IPS DF 4.7 (cell line): ENCODE measurements around the gene ZNF730.
"Not testable (repeated sequence)": the region's sequence is repeated elsewhere in the genome, so short reads cannot be mapped to it uniquely, and the experiment has no call there.

Source experiments
- DNase-seq: peaks from one replicate; pipeline ENCODE4 v3.0.0-alpha.2; 2013; ENCODE audit warnings: low spot score; ENCODE audit errors: extremely low read depth

The ZNF730 gene

DNA sequence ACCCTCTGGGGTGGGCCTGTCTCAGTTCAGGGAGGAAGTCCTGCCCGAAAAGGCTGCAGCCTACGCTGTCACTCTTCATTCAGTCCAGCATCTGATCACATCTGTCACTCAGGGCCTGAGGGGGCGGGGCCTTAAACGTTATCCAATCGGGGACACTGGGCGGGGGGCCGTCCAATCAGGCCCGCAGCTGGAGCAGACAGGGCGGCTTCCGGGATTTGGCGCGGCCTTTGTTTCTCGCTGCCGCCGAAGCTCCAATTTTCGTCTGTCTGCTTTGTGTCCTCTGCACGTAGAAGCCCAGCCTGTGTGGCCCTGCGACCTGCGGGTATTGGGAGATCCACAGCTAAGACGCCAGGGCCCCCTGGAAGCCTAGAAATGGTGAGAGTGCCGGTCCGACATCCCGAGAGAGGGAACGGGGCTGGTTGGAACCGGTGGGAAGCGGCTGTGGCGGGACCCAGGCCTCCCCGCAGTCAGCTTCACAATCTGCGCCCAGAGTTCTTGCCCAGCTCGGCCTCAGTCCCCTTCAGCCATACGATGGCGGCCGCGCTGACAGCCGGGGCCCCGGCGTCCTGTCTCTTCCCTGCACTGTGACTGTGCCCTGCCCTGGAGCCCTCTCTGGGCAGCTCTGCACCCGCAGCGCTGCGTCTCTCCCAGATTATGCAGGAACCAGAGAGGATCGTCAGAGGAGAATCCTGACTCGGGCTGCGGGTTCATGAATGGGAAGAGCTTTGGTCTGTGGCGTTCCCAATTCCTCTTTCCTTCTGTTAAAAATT lies at the start of gene ZNF730:
Gene ZNF730, plus strand, starts transcription at position 224 of the 770 bp plus-strand sequence. Its CDS starts 149 bp downstream, at position 373.
- DNase-seq = peak; percentile 16

GRCh38 chr19:23070353-23071146 lies 46.3 kb upstream of the ZNF730 start:
- DNase-seq = peak; percentile 22

DNA sequence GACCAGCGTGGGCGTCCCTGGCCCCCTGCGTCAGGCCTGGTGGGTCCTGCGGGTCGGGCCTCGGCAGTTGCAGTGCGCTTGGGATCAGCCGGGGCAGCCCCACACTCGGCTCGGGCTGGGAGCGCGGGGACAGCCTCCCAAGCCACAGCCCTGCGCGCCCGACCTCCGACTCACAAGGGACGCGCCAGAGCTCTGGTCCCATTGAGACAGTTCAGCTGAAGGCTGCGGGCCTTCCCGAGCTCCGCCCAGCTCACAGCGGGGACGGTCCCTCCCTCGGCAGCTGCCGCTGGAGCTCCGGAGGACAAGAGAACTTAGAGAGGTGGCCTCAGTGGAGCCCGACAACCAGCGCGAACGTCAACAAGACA lies 45.7 kb upstream of the ZNF730 start:
- DNase-seq = no peak

DNA sequence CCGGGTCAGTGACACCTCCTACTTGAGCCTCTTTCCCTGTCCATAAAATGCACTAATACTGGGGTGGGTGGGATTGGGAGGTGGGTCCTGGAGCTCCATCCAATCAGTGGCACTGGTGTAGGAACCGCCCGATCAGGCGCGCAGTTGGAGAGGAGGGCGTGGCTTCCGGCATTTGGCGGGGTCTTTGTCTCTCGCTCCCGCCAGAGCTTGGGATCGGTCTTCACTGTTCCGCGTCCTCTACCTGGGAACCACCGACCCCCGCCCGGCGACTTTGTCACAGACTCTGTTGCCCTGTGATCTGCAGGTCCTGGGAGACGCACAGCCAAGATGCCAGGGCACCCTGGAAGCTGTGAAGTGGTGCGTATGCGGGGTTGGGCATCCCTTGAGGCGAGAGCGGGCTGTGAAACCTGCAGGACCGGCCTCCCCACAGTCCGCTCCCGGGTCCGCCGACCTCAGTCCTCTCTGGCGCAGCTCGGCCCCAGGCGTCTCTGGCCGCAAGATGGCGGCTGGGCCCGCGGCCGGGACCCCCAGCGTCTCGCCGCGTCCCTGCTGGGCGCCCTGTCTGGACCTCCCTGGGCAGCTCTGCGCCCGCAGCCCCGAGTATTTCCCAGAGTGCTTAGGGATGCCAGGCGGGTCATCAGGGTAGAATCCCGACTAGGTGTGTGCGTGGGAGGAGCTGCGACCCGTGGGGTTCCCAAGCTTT lies 41.6 kb upstream of the ZNF730 start:
- peak; percentile 95 for DNase-seq

DNA sequence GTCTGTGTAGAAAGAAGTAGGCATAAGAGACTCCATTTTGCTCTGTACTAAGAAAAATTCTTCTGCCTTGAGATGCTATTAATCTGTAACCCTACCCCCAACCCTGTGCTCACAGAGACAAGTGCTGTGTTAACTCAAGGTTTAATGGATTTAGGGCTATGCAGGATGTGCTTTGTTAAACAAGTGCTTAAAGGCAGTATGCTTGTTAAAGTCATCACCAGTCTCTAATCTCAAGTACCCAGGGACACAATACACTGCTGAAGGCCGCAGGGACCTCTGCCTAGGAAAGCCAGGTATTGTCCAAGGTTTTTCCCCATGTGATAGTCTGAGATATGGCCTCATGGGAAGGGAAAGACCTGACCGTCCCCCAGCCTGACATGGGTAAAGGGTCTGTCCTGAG lies 39.0 kb upstream of the ZNF730 start:
- not testable (repeated sequence) for DNase-seq

DNA sequence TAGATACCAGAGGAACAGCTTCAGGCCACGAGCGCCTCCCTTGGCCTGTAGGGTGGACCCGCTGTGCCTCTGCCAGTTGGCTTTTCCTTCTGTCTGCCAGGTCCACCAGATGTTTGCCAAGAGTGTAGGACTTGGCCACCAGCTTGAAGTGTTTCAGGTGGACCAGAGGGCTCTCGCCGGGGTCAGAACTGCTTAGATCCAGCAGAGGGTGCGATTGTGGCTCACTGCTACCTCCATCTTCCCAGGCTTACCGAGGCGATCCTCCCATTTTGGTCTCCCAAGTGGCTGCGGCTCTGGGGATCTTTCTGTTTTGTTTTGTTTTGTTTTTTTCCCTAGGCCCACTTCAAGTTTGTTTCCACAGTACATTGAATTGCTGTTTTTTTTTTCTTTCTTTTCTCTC lies 23.0 kb upstream of the ZNF730 start:
- no peak for DNase-seq

DNA sequence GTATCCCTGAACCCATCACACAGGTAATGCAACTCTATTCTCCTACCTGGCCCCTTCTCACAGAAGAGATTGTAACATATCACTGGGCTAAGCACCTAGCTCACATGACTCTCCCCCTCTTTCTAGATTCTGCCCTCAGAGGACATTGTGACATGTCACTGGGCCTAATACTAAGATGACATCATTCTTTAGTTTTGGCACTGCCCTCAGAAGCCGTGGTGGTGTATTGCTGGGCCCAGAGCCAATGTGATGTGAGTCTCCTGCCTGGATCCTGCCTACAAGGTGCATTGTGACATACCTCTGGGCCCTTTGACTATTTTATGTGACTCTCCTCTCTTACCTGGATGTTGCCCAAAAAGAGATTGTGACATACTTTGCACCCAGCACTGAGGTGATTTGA lies 21.4 kb upstream of the ZNF730 start:
- no peak for DNase-seq

- DNase-seq = no peak
Observed at GRCh38 chr19:23098286-23098685, 18.5 kb upstream of the ZNF730 start.

DNA sequence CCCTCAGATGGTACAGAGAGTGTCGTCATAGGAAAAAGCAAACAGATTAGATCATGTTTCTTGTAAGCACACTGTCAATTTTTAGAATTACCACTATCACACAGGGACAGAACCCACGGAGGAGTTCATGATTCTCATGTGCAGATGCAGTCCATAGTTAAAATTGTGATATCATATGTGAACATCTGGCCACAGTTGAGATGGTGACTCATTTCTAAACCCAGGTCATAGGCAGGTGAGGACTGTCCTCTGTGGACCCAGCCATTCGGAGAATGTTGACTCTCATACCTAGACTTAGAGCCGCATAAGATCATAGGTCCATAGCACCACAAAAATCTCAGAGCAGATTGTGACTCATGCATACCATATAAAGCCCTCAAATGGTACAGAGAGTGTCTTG lies 17.8 kb upstream of the ZNF730 start:
- DNase-seq = no peak

DNA sequence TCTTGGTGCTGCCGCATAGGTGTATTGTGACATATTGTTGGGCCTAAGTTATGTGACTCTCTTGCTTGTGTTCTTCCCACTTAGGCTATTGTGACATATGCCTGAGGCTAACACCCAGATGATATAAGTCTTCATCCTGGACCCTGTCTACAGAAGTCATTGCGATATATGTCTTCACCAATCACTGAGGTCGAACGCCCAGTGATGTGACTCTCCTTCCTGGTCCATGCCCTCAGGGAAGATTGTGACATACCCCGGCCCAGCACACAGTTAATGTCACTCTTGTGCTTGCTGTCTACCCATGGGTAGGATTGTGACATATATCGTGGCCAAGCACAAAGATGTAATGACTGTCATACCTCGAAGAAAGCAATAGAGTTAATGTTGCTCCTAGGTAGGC lies 16.9 kb upstream of the ZNF730 start:
- no peak for DNase-seq

- no peak for DNase-seq
Observed at GRCh38 chr19:23101241-23101640, 15.6 kb upstream of the ZNF730 start.

GRCh38 chr19:23118400-23118799 lies 1.6 kb downstream of the ZNF730 start:
- no peak for DNase-seq

- not testable (repeated sequence) for DNase-seq
Observed at GRCh38 chr19:23134211-23134610, 17.4 kb downstream of the ZNF730 start.

DNA sequence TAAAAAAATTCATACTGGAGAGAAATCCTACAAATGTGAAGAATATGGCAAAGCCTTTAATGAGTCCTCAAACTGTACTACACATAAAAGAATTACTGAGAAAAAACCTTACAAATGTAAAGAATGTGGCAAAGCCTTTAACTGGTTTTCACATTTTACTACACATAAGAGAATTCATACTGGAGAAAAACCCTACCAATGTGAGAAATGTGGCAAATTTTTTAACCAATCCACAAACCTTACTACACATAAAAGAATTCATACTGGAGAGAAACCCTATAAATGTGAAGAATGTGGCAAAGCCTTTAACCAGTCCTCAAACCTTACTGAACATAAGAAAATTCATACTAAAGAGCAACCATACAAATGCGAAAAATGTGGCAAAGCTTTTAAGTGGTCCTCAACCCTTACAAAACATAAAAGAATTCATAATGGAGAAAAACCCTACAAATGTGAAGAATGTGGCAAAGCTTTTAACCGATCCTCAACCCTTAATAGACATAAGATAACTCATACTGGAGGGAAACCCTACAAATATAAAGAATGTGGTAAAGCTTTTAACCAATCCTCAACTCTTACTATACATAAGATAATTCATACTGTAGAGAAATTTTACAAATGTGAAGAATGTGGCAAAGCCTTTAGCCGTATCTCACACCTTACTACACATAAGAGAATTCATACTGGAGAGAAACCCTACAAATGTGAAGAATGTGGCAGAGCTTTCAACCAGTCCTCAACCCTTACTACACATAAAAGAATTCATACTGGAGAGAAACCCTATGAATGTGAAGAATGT lies 29.0 kb downstream of the ZNF730 start:
- DNase-seq = no peak

GRCh38 chr19:23160766-23161165 lies 43.9 kb downstream of the ZNF730 start:
- no peak for DNase-seq

DNA sequence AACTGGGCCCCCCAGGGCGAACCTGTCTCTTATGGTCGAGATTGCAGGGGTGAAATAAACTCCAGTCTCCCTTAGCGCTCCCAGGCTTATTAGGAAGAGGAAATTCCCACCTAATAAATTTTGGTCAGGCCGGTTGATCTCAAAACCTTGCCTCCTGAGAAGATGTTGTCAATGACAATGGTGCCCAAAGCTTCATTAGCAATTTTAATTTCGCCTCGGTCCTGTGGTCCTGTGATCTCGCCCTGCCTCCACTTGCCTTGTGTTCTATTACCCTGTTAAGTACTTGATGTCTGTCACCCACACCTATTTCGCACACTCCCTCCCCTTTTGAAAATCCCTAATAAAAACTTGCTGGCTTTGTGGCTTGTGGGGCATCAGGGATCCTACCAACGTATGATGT lies 51.5 kb downstream of the ZNF730 start:
- DNase-seq = not testable (repeated sequence)

DNA sequence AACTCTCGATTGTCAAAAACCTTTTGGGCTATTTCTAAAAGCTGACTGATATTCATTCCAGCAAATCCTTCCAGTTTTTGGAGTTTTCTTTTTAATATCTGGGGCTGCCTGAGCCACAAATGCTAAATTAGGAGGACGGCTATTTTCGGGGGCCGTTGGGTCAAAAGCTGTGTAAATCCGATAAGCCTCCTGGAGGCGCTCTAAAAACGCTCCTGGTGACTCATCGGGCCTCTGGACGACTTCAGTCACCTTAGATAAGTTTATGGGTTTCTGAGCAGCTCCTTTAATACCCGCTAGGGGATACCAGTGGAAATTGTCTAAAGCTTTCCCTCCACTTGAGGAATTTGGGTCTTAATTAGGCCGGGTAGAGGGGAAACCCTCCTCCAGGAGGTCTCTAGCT lies 66.4 kb downstream of the ZNF730 start:
- no peak for DNase-seq

DNA sequence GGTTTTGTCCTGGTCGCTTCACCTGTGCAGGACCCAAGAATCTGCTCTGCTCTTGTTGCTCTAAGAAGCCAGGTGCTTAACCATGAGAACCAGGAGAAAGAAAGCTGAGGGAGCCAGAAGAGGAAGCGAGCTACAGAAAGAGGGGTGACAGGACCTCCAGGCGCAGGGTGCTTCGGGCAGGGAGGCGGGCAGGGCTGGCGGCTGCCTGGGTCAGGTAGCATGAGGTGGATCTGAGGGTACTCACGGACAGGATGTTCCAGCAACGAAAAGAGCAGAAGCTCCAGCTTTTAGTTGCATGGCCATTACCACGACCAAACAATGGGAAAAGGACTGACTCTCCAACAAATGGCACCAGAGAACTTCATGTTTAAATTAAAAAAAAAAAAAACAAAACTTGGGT lies 73.5 kb downstream of the ZNF730 start:
- DNase-seq = no peak
